ENCODE data around the gene TAS2R9.
A peak's percentile ranks its signal among the peaks of the same experiment; 100 is the strongest.
"Not testable (repeated sequence)": the region's sequence is repeated elsewhere in the genome, so short reads cannot be mapped to it uniquely, and the experiment has no call there.

Gene TAS2R9

GRCh38 chr12:10810068-10810467, at the start of gene TAS2R9:
Gene TAS2R9 (minus strand): TSS chr12:10810168. CDS start chr12:10810075, 93 bp downstream.
- DNase-seq = no peak

- no peak for DNase-seq
Observed at GRCh38 chr12:10855807-10856206, 45.8 kb upstream of the TAS2R9 start.

GRCh38 chr12:10853776-10854175, 43.8 kb upstream of the TAS2R9 start:
- no peak for DNase-seq

GRCh38 chr12:10851243-10851858, 41.4 kb upstream of the TAS2R9 start:
- DNase-seq = no peak

- no peak for DNase-seq
Observed at GRCh38 chr12:10849425-10849878, 39.5 kb upstream of the TAS2R9 start, which contains the start of gene PRR4. Gene PRR4 (minus strand): TSS chr12:10849475. CDS start chr12:10849437, 38 bp downstream.

- no peak for DNase-seq
Observed at GRCh38 chr12:10847744-10848143, 37.8 kb upstream of the TAS2R9 start.

GRCh38 chr12:10842862-10843261, 32.9 kb upstream of the TAS2R9 start:
- no peak for DNase-seq

GRCh38 chr12:10838461-10838860, 28.5 kb upstream of the TAS2R9 start:
- DNase-seq = no peak

GRCh38 chr12:10829994-10830393, 20.0 kb upstream of the TAS2R9 start:
- DNase-seq = no peak

- no peak for DNase-seq
Observed at GRCh38 chr12:10826258-10826657, 16.3 kb upstream of the TAS2R9 start, which contains the start of gene TAS2R10. Gene TAS2R10 (minus strand): TSS chr12:10826358. CDS start chr12:10826269, 89 bp downstream.

- DNase-seq = no peak
Observed at GRCh38 chr12:10824957-10825356, 15.0 kb upstream of the TAS2R9 start.

GRCh38 chr12:10811883-10812536, 2.0 kb upstream of the TAS2R9 start:
- no peak for DNase-seq

GRCh38 chr12:10807186-10807585, 2.8 kb downstream of the TAS2R9 start, which contains the start of gene TAS2R8:
Gene TAS2R8 (minus strand): TSS chr12:10807286. CDS start chr12:10806980, 306 bp downstream.
- DNase-seq = no peak

- DNase-seq = no peak
Observed at GRCh38 chr12:10802587-10802986, 7.4 kb downstream of the TAS2R9 start, which contains the start of gene TAS2R7. Gene TAS2R7 (minus strand): TSS chr12:10802627. CDS start chr12:10802570, 57 bp downstream.

GRCh38 chr12:10801741-10802140, 8.2 kb downstream of the TAS2R9 start:
- DNase-seq = no peak

GRCh38 chr12:10794222-10794621, 15.7 kb downstream of the TAS2R9 start:
- no peak for DNase-seq

GRCh38 chr12:10791769-10792168, 18.2 kb downstream of the TAS2R9 start:
- DNase-seq = not testable (repeated sequence)

GRCh38 chr12:10783252-10783651, 26.7 kb downstream of the TAS2R9 start:
- DNase-seq = no peak

GRCh38 chr12:10779103-10779502, 30.9 kb downstream of the TAS2R9 start:
- no peak for DNase-seq

GRCh38 chr12:10771132-10771733, 38.7 kb downstream of the TAS2R9 start:
- DNase-seq = peak; percentile 8

GRCh38 chr12:10759657-10760056, 50.3 kb downstream of the TAS2R9 start:
- DNase-seq = no peak
